ENCODE results near the gene ZMIZ1. TPM values are rescaled to one million over a fixed set of nuclear protein-coding genes. Genes with fewer than 3 reads are reported as not detected.

Gene ZMIZ1
- total RNA-seq, 1 experiment from 2014 or later = 22.4 TPM

GRCh38 chr10:79056736-79057391 lies 11.9 kb upstream of the ZMIZ1 start:
- no peaks in the 10 kb centered on the region for H3K9me3 ChIP-seq
- H3K36me3 ChIP-seq = no peaks in the 10 kb centered on the region
- no peaks in the 10 kb centered on the region for H3K27me3 ChIP-seq
- no peak overlapping the region for H3K4me3 ChIP-seq
- DNase-seq = no peak

GRCh38 chr10:79057481-79058275 lies 11.1 kb upstream of the ZMIZ1 start:
- no peaks in the 10 kb centered on the region for H3K9me3 ChIP-seq
- no peak overlapping the region for H3K4me3 ChIP-seq
- no peaks in the 10 kb centered on the region for H3K27me3 ChIP-seq
- no peak for DNase-seq
- H3K36me3 ChIP-seq = no peaks in the 10 kb centered on the region

- Histone ChIP-seq H3K27me3 (no peaks in the 10 kb centered on the region), H3K36me3 (no peaks in the 10 kb centered on the region), H3K9me3 (no peaks in the 10 kb centered on the region), H3K4me3 (no peak overlapping the region)
- DNase-seq = no peak
Measured at GRCh38 chr10:79058899-79059841, 9.6 kb upstream of the ZMIZ1 start.

GRCh38 chr10:79059859-79060379 lies 8.8 kb upstream of the ZMIZ1 start:
- H3K36me3 ChIP-seq = no peaks in the 10 kb centered on the region
- DNase-seq = no peak
- no peak overlapping the region for H3K4me3 ChIP-seq
- H3K27me3 ChIP-seq = no peaks in the 10 kb centered on the region
- H3K9me3 ChIP-seq = no peaks in the 10 kb centered on the region

- no peak overlapping the region for H3K4me3 ChIP-seq
- DNase-seq = no peak
Measured at GRCh38 chr10:79060641-79061255, 8.0 kb upstream of the ZMIZ1 start.

GRCh38 chr10:79061441-79062315 lies 7.1 kb upstream of the ZMIZ1 start:
- H3K4me3 ChIP-seq = no peak overlapping the region
- no peaks in the 10 kb centered on the region for H3K27me3 ChIP-seq
- no peaks in the 10 kb centered on the region for H3K36me3 ChIP-seq
- no peak for DNase-seq
- H3K9me3 ChIP-seq = no peaks in the 10 kb centered on the region

More at GRCh38 chr10:79060641-79061255, 8.0 kb upstream of the ZMIZ1 start:
- Histone ChIP-seq H3K9me3 (no peaks in the 10 kb centered on the region), H3K27me3 (no peaks in the 10 kb centered on the region), H3K36me3 (no peaks in the 10 kb centered on the region)

- H3K4me3 ChIP-seq = no peak overlapping the region
- DNase-seq = no peak
Measured at GRCh38 chr10:79063071-79063491, 5.7 kb upstream of the ZMIZ1 start.

GRCh38 chr10:79063661-79064492 lies 4.9 kb upstream of the ZMIZ1 start:
- no peak overlapping the region for H3K4me3 ChIP-seq
- no peak for DNase-seq
- H3K27me3 ChIP-seq = no peaks in the 10 kb centered on the region
- no peaks in the 10 kb centered on the region for H3K36me3 ChIP-seq
- H3K9me3 ChIP-seq = no peaks in the 10 kb centered on the region

More at GRCh38 chr10:79063071-79063491, 5.7 kb upstream of the ZMIZ1 start:
- Histone ChIP-seq H3K27me3 (no peaks in the 10 kb centered on the region), H3K9me3 (no peaks in the 10 kb centered on the region), H3K36me3 (no peaks in the 10 kb centered on the region)

GRCh38 chr10:79065091-79065551 lies 3.6 kb upstream of the ZMIZ1 start:
- no peak for DNase-seq
- no peaks in the 10 kb centered on the region for H3K27me3 ChIP-seq
- no peaks in the 10 kb centered on the region for H3K36me3 ChIP-seq
- no peak overlapping the region for H3K4me3 ChIP-seq
- no peaks in the 10 kb centered on the region for H3K9me3 ChIP-seq

- H3K9me3 ChIP-seq = no peaks in the 10 kb centered on the region
- H3K36me3 ChIP-seq = no peaks in the 10 kb centered on the region; the same call in 1 of the 2 replicates
- H3K4me3 ChIP-seq = no peak overlapping the region
- DNase-seq = no peak
- H3K27me3 ChIP-seq = no peaks in the 10 kb centered on the region
Measured at GRCh38 chr10:79065853-79066252, 2.9 kb upstream of the ZMIZ1 start.

GRCh38 chr10:79066411-79067240 lies 2.1 kb upstream of the ZMIZ1 start:
- peak; percentile 32 for DNase-seq
- H3K4me3 ChIP-seq = peak overlapping the region; percentile 78
- H3K9me3 ChIP-seq = no peaks in the 10 kb centered on the region
- no peaks in the 10 kb centered on the region for H3K27me3 ChIP-seq
- H3K36me3 ChIP-seq = peaks cover 4% of the 10 kb centered on the region; the same call in 1 of the 2 replicates

GRCh38 chr10:79067241-79068202 lies 1.2 kb upstream of the ZMIZ1 start:
- Histone ChIP-seq H3K36me3 (peaks cover 10% of the 10 kb centered on the region), H3K4me3 (peak overlapping the region; percentile 78), H3K9me3 (no peaks in the 10 kb centered on the region), H3K27me3 (no peaks in the 10 kb centered on the region)
- DNase-seq = peak; percentile 90

- DNase-seq = no peak
- Histone ChIP-seq H3K27me3 (no peaks in the 10 kb centered on the region), H3K36me3 (peaks cover 17% of the 10 kb centered on the region), H3K9me3 (no peaks in the 10 kb centered on the region), H3K4me3 (peak overlapping the region; percentile 78)
Measured at GRCh38 chr10:79068203-79068561, 584 bp upstream of the ZMIZ1 start.
